ENCODE measurements around the gene GALNT16.

- no peak for TF ChIP-seq EZH2 (IDR thresholded peaks at IDR 0.05)
- TF ChIP-seq CTCF (IDR thresholded peaks at IDR 0.05) = no peak
Measured at GRCh38 chr14:69244946-69245345, 15.0 kb upstream of the GALNT16 start.
